GM18907 (cell line): ENCODE data around the gene GPR52.

ENCODE experiments used
- ATAC-seq: cut with Tn5 transposase; IDR thresholded peaks from one replicate; pipeline ENCODE4 v1.9.1; 2021; ENCODE audit warnings: mild to moderate bottlenecking, moderate library complexity; ENCODE audit not compliant: unreplicated experiment

GPR52 gene

GRCh38 chr1:174466607-174467006, 18.8 kb downstream of the GPR52 start:
- no peak for ATAC-seq

- ATAC-seq: no peak
These were observed 21.3 kb downstream of the GPR52 start for GRCh38 chr1:174469052-174469451.

GRCh38 chr1:174469687-174470086, 21.9 kb downstream of the GPR52 start:
- no peak for ATAC-seq

GRCh38 chr1:174479281-174479680, 31.5 kb downstream of the GPR52 start:
- ATAC-seq: no peak

- ATAC-seq: no peak
These were observed 32.6 kb downstream of the GPR52 start for GRCh38 chr1:174480324-174480723.

- ATAC-seq: no peak
These were observed 43.8 kb downstream of the GPR52 start for GRCh38 chr1:174491606-174492005.

- no peak for ATAC-seq
These were observed 49.7 kb downstream of the GPR52 start for GRCh38 chr1:174497478-174497877.
